GM03348 (cell line): Measurements from ENCODE around the gene KCNQ1.
A peak's percentile ranks its signal among the peaks of the same experiment; 100 is the strongest.

Experiments
- DNase-seq: peaks from one replicate; pipeline ENCODE4 v3.0.0; 2012; ENCODE audit warnings: low spot score

Gene KCNQ1

DNA sequence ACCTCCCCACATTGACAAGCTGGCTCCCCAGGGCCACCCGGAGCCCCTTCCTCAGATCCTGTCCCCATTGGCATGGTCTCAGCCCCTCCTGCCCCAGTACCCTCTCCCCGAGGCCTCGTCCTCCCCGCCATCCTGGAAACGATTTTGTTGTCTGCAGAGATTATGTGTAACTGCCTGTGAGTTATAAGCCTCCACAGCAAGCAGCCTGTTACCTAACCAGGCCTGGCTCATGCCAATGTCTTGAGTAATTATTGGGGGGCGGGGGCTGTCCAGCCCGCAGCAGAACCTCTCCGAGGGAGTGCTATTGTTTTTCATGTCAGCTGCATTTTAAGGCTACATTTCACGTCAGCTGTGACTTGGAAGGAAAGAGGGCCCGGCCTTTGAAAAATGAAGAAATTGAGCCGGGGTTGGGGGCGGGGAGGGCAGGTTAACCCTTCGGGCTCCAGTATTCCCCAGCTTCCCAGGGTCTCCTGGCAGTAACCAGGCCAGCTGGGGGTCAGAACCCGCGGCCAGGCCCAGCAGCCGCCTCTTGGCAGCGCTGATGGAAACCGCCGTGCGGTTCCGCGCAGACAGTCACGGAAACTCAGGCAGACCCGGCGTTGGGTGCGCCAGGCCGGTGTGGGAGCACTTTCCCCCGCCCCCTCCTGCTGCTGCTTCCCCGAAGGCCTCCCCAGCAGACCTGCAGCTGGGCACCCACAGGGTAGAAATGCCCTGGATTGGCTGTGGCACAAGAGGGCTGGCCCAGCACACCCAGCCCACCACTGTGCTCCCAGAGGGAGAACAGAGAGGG is 381.3 kb downstream of the KCNQ1 start:
- DNase-seq, result peak; percentile 96

DNA sequence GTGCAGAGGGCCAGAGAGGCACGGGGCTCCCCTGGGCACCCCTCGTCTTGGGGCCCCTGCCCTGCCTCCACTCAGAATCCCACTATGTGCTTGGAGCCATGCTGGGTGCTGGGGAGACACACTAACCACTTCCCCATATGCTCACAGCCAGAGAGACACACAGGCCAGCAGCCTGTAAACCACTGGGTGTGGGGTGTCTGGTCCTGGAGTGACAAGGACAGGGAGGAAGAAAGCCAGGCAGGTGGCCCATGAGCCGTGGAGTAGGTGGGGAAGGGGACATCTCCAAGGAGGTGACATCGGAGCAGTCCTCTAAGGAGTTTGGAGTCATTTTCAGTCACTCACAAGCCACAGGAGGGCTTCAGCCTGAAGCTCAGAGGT is 381.9 kb downstream of the KCNQ1 start:
- DNase-seq, result no peak

DNA sequence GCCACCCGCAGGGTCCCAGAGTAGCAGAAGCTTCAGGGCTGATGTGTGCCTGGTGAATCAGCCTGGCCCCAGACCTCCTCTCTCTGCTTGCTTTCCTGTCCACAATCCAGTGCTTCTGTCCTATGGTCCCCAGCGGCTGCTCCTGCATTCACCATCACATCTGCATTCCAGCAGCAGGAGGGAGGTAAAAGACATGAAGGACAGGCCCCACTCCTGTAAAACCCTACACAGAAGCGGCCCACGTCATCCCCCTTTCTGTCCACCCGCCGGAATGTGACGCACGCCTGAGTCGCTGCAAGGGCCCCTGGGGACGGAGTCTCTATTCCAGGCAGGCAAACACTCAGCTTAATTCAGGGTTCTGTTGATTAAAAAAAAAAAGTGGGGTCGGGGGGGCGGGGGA is 382.4 kb downstream of the KCNQ1 start:
- DNase-seq, result no peak

DNA sequence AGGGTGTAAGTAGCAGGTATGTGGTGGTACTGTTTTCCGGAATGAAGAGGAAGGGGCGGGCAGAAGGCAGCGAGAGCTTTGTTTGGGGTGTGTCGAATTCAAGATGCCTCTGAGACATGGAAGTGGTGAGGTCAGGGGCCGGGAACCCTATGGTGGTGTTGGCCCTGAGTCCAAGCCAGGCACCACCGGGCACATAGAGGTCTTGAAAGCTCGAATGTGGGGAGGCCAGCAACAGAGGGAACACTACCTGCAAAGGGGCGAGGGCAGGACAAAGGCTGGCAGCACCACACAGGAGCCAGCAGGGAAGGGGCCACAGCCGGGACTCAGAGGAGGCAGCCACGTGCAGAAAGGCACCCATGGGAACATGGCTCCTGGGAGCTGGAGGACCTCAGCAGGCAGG is 383.0 kb downstream of the KCNQ1 start:
- DNase-seq, result no peak

DNA sequence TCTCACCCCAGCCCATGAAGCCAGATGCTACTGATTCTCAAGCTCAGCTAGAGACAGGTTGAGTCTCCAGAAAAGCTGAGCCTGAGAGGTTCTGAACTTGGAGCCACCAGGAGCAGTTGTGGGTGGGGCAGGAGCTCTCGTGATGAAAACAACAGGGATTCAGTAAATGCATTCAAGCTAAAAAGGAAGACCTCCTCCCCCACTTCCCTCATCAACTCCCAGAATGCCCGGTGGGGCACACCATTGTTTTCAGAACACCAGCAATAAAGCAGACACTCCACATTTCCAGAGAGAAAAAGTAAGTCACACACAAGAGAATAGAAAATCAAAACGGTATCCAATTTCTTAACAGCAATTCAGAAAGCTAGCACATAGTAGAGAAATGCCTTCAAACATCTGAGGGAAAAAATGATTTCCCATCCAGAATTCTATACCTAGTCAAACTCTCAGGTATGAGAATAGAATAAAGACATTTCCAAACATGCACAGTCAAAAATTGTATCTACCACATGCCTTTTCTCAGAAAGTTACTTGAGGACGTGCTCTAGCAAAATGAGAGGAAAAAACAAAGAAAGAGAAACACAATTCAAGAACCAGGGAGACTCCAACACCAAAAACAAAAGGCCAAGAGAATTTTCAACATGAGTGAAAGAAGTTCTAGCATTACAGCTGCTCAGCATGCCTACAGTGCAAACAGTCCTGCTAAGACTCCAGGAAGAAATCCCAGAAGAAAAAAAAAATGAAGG is 383.9 kb downstream of the KCNQ1 start:
- DNase-seq, result no peak

DNA sequence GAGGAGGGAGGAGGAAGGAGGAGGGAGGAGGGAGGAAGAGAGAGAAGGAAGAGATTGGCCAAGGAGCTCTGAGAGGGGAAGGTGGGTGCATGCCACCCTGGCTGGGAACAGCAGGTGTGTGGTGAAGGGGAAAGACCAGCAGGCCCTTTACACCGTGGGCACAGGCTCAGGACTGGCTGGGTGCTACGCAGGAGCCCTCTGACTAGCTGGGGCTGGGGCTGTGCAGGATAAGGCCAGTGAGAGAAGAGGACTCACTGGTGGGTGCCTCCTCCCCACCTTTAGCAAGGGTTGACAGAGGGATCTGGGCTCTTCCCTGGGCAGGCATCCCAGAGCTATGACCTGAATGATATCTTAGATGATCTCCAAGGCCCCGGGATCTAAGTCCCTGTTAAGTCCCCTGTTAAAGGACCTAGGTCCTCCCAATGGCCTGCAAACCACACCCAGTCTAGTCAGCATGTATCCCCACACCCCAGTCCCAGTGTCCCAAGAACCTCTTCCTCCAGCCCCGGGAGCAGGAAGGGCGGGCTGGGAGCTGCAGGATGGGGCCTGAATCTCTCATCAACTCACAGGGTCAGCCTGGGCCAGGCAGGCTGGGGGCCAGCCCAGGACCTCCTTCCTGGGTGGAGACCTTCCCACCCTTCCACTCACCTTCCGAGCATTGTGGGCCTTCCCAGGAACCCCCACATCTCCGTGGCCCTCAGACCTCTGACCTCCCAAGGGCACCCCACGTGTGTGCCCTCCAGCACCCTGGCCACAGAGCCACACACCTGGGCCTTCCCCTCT is 385.4 kb downstream of the KCNQ1 start:
- DNase-seq, result no peak

DNA sequence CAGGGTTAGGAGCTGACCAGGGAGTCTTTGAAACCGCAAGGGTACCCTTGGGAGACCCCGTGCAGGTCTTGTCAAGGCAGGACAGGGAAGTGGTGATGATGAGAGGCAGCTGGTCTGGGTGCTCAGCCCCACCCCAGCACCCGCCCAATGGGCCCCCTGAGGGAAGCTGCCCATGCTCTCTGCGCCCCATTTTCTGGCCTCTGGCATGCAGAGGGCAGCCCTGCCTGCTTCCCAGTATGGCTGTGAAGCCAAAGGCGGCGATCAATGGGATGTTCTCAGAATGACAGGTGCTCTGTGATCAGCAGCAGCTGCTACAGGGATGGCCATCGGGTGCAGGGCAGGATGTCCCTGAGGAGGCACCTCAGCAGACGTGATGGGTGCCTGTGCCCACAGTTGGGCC is 386.1 kb downstream of the KCNQ1 start:
- DNase-seq, result no peak

DNA sequence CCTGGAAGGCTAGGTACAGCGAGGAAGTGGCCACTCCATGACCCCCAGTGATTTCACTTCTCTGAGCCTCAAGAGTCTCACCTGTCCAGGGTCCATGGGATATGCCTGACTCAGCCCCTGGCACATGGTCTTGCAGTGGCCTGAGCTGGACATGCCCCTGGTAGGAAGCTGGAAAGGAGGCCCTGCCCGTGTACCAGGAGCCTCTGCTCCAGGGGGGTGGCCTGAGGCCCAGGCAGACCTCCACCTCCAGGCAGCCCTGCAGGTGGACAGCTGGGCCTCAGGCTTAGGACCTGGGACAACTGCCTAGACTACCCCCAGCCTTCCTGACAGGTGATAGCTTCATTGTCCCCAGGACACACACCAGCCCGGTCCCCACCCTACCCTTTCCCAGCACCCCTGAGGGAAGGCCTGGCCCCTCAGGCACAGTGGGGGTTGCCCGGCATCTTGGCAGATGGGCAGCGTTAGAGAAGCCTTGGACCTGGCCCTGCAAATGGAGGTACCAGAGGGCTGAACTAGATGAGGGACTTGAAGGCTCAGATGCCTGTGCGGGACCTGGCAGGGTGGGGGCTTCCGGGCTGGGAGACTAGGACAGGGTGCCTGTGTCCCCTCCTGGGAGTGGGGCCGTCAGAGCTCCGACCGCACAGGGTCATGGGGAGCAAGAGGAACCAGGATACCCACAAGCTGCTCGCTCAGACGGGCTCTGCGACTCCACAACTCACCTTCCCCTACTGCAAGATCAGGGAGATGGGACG is 387.1 kb downstream of the KCNQ1 start:
- DNase-seq, result no peak

DNA sequence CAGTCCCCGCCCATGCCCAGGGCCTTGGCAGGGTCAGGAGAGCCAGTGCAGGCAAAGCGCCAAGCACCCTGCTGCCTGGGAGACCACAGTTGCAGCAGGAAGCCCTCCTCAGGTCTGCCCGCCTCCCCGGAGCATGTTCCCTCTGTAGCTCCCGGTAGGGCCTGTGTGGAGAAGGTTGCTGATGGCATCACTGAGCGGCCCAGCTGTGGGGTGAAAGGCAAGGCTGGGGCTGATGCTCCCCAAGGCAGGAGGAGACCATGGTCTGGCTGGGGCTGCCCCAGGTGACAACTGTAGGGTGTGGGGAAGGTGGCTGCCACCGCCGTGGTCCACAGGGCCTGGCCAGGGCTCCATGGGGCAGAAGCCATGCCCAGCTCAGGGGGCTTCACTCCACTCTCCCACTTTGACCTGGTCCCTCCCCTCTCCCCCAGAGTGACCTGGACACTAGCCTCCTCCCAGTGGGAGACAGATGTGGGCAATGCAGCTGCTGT is 387.8 kb downstream of the KCNQ1 start:
- DNase-seq, result no peak

DNA sequence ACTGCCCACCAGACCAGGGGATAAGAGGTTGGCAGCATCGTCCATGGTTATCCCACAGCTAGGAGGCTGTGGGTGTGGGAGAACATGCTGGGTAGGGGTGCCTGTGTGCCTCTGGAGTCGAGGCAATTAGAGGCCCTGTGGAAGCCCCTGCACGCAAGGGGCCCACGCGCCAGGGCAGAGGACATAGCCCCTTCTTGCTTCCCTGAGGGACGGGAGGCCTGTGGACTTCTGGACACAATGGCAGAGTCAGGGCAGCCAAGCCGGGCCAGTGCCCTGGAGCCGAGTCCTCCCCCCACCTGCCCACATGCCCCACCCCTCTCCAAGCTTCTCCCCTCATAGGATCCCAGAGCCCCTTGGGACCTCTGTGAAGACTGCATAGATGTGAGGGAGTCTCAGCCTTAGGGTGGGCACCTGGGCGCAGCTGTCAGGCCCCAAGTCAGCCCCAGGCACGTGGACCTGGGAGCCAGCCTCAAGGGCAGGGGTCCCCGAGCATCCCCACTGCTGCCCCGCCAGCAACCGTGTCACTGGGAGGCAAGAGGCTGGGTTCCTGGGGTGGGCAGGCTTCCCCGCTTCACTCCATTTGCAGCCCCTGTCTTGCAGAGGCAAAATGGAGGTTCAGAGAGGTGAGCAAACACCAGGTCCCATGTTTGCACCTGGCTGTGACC is 388.4 kb downstream of the KCNQ1 start:
- no peak for DNase-seq

DNA sequence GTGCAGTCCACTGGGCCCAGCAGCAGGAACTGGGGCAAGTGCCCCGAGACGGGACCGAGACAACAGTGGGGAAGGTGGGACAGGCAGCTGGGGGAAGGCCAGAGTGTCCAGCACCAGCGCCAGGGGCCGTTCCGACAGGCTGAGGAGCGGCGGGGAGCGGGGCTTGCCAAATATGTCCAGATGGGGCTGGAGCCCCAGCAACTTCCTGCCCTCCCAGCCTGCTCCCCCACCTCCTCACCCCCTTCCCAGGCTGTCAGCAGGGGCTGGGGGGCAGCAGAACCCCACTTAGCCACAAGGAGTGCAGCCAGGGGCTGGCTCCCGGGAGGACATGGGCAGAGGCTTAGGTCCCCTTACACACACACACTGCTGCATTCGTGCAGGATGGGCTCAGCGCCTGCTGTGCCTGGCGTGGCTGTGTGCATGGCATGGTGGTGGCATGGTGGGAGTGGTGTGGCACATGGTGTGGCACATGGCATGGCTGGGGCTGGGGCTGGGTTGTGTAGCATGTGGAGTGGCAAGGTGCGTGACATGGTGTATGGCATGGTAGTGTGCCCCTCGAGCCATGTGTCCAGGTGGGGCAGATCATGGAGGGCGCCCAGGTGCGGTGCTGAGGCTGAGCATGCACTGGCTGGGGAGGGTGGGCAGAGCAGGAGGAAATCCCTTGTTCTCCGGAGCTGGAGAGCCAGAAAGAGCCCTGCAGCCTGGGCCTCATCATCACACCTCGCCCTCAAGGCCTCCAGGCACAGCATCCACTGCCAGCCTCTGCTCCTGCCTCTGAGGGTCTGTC is 389.1 kb downstream of the KCNQ1 start:
- DNase-seq, result no peak

DNA sequence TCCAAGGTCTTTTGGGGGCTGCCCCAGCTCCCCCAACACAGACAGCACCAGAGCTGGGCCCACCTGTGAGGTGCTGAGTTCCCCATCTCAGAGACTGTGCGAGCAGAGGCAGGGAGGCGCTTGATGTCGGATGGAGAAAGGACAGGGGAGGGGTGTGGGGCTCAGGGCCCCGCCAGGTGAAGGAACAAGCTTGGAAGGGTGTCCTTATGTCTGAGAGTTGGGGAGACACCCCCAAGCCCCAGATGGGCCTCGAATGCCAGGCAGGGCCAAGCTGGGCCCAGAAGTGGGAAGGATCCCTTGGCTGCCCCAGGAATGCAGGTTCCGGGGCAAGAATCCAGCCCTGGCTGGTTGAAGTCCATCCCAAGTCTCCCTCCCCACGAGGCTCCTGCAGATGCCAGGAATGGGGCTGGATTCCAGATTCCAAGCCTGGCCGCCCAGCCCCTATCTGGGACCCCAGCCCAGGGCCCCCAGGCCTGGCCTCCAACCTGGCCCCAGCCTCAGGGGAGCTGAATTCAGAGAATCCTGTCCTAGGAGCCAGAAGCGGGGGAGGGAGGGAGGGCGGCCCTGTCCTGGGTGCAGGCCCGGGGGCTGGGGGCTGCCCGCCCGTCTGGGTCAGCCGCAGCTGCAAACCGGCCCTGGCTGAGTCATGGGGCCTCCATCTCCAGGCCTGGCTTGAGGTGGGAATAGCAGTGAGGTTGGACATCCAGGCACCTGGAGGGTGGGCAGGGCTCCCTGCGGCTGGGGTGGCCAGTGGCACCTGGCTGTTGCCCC is 389.9 kb downstream of the KCNQ1 start:
- DNase-seq, result no peak

DNA sequence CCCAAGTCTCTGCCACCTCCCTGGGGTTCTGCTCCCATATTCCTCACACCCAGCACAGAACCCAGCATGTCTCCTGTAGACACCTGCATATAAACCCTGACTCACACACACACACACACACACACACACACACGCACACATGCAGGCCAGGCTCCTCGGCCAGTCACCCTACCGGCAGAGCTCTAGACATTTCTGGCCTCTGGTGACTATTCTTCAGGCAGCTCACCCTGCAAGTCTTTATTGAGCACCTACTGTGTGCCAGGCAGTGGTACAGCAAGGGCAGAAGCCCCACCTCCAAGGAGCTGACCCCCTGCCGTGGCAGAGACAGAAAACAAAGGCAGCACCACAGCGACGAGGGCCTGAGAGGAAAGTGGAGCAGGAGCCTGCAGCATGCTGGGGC is 390.5 kb downstream of the KCNQ1 start:
- no peak for DNase-seq

DNA sequence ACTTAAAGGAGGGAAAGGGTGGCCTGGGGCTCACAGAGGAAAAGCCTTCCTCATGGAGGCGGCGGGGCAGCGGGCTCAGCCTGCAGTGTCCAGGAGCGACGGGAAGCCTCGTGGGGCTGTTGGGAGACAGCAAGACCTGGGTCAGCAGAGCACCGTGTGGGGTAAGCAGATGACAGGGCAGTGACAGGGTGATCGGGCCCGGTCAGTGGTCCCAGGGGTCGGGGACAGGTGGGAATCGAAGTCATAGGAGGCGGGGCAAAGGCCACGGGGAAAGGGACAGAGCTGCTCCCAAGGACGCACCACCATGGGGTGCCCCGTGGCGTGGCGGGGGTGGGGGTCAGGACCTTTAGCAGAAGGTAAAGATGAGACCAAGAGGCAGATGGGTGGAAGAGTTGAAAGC is 390.9 kb downstream of the KCNQ1 start:
- DNase-seq, result no peak

DNA sequence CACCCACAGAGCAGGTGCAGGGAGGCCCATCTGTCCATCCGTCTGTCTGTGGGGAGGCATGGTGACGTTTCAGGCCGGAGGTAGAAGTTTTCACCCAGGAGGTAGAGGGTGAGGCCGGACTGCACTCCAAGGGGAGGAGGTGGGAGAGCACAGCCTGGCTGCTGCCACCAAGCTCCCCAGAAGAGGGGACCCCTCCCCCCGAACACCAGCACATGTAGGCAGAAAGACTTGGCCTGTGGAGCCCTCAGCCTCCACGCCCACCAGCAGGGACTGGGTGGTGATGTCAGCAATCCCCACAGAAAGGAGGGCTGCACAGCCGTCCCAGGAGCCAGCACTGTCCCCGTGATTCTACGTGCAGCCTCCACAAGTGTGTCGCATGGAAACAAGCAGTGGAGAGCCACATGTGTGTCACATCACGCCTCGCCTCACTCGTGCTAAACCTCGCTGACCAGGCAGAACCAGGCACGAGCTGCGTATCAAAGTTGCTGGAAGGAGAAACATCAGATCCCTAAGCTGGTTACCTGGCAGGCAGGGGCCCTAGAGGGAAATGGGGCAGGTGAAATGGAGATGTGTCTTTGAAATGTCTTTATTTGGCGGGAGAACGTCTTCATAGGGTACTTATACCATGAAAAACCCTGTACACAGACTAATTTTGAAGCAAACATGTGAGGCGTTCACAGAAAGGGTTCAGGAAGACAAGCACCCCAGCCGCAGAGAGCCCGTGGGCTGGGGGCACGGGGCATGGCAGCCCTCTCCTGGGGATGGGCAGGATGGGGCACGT is 391.7 kb downstream of the KCNQ1 start:
- no peak for DNase-seq

DNA sequence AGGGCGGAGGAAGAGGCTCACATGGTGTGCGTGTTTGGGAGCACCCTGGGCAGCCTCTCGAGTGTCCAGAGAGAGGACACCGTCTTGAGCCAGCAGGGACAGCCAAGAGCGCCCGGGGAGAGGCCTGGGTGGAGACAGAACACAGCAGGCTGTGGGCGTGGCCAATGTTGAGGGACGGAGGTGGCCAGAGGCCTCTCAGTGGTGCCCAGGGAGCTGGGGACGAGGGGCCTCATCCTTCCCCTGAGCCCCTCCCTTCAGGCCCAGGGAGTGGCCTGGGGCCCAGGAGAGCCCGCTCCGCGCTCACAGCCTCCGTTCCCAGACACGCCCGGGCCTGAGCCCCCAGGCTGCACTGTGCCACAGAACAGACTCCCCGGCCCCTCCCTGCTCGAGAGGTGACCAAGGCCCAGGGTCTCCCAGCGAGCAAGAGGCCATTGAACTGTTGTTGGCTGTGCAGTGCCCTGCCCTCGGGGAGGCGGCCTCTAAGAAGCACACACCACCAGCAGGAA is 392.3 kb downstream of the KCNQ1 start:
- peak; percentile 82 for DNase-seq

DNA sequence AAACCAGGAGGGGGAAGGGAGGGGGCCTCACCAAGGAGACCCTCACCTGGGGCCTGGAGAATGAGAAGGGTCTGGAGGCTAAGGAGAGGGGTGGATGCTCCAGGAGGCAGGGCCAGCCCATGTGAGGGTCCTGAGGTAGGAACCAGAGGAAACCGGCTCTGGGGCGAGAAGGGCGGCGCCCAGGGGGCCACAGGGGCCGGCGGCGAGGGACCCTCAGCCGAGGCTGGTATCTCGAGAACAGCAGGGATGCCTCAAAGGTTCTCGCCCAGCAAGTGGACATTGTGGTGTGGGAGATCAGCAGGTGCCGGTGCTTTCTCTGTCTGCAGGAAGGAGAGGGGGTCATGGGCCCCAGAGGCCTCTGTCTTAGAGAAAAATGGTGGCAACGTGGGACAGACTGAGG is 392.8 kb downstream of the KCNQ1 start:
- no peak for DNase-seq

DNA sequence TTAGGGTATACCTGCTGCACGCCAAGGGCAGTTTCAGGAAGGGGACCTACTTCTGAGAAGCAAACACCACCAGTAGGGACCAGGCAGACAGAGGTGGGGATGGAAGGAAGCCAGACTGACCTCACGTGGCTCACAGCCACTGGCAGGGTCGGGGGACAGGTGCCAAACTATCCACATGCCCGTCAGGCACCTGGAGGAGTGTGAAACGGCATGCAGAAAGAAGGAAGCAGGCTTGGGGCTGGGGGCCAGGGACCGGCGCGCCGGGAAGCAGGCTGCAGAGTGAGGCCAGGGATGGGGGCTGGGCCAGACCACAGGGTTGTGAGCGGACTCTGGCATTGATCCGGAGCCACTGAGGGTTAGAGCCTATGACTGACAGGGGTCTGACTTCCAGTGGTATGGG is 393.3 kb downstream of the KCNQ1 start:
- no peak for DNase-seq
